Lower lobe of right lung (tissue), 2 donors: ENCODE data around the gene NFATC1. TPM values are rescaled to one million over a fixed set of nuclear protein-coding genes. Genes with fewer than 3 reads are reported as not detected.

Source experiments
- ATAC-seq, 2 donors: fragments of 200-7000 bp; cut with Tn5 transposase; one replicate each; pipeline ENCODE4 v1.9.1; 2020 to 2022; ENCODE audit warnings: mild to moderate bottlenecking in 2 of 2, moderate library complexity in 2 of 2
- DNase-seq: peaks from one replicate; pipeline ENCODE4 v3.0.0-alpha.2; 2020
- H3K27ac ChIP-seq: fragments of 200-600 bp; one replicate; pipeline ENCODE4 v1.8.0; 2022
- H3K27me3 ChIP-seq: fragments of 200-600 bp; one replicate; pipeline ENCODE4 v1.8.0; 2022; ENCODE audit warnings: low read depth
- H3K36me3 ChIP-seq: fragments of 200-600 bp; one replicate; pipeline ENCODE4 v1.8.0; 2022; ENCODE audit warnings: mild to moderate bottlenecking
- H3K4me1 ChIP-seq: fragments of 200-600 bp; one replicate; pipeline ENCODE4 v1.8.0; 2022
- H3K4me3 ChIP-seq: fragments of 200-600 bp; one replicate; pipeline ENCODE4 v1.8.0; 2022; ENCODE audit warnings: mild to moderate bottlenecking
- H3K9me3 ChIP-seq: fragments of 200-600 bp; one replicate; pipeline ENCODE4 v1.8.0; 2022
- intact Hi-C: fragments of 100-400 bp; cut with DNase I; formaldehyde crosslinking; loops from one replicate; pipeline ENCODE4 v1.11.0; 2022
- total RNA-seq: library from RNA; stranded (reverse); fragmentation: NEBNext Ultra II Directional; extraction: Animal tissue kit (Norgen Biotek cat#: 25700); gene quantifications from one replicate; pipeline ENCODE4 v1.2.1, GENCODE V29; 2021
- TF ChIP-seq, protein P1 (sequence below): fragments of 200-600 bp; IDR thresholded peaks from one replicate; pipeline ENCODE4 v1.8.0; 2022; ENCODE audit warnings: antibody characterized with exemption, mild to moderate bottlenecking
- donor health status: DM: no; HTN: yes; CAD: no; lungs with severe emphysema.

The NFATC1 gene
- total RNA-seq, 1 donor from 2014 or later = 21.4 TPM

DNA sequence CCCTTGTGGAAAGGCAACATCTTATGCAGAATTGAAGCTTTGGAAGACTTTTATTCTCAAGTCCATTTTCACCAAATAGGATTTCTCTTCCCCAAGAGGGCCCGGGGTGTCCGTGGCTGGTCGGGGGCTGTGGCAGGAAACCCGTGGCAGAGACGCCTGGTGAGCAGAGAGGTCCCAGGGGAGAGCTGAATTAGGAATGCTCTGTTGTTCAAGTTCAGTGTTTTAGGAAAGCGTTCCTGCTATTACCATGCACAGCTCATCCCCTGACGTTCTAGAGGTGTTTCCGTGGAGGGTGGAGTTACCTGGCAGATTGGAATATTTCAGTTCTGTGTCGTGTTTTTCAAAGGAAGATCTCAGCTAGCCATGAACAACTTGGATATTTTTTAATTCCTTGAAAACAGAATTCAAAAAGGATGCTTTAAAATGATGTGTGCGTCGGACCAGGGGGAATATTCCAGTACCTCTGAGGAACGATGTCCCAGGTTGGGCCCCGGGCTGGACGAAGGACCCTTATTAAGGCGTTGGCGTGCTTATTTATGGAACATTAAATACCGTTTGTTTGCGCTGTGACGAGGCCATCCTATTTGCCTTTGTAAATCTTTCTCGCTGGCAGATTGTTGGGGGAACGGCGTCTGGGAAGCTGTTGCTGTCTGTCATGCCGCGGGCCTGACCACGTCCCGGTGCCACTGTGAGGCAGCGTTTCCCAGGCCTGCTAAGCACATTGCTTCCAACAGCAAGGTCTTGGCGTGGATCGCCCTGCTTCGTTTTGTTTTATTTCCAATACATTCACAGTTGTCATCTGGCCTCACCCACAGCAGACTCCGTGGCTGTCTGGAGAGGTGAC is 8.2 kb downstream of the NFATC1 start:
- DNase-seq (peak; percentile 43), ATAC-seq (no peak)
- Histone ChIP-seq H3K27ac (peak overlapping the region; percentile 76), H3K4me3 (peak overlapping the region; percentile 27), H3K27me3 (no peaks in the 10 kb centered on the region), H3K36me3 (no peaks in the 10 kb centered on the region), H3K4me1 (peaks cover 64% of the 10 kb centered on the region), H3K9me3 (no peaks in the 10 kb centered on the region)
- TF ChIP-seq, protein P1, sequence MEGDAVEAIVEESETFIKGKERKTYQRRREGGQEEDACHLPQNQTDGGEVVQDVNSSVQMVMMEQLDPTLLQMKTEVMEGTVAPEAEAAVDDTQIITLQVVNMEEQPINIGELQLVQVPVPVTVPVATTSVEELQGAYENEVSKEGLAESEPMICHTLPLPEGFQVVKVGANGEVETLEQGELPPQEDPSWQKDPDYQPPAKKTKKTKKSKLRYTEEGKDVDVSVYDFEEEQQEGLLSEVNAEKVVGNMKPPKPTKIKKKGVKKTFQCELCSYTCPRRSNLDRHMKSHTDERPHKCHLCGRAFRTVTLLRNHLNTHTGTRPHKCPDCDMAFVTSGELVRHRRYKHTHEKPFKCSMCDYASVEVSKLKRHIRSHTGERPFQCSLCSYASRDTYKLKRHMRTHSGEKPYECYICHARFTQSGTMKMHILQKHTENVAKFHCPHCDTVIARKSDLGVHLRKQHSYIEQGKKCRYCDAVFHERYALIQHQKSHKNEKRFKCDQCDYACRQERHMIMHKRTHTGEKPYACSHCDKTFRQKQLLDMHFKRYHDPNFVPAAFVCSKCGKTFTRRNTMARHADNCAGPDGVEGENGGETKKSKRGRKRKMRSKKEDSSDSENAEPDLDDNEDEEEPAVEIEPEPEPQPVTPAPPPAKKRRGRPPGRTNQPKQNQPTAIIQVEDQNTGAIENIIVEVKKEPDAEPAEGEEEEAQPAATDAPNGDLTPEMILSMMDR = no peak
- intact Hi-C loops = no loop called here

DNA sequence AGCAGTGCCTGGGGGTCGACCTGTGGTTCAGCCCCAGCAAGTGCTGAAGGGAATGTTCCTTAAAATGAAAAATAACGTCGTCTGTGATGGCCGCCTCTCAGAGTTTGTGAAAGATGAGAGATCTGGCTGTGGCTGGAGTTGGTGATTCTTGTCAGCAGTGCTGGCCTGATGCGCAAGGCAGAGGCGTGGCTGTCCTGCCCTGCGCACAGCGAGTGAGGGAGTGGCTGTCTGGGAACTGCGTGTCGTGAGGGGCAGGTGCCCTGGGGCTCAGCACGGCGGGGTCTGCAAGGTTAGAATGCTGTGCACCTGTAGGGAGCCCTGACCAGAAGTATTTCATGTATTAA is 8.8 kb downstream of the NFATC1 start:
- ATAC-seq (no peak), DNase-seq (peak; percentile 46)
- intact Hi-C loops = no loop called here
- no peak overlapping the region for H3K4me3 ChIP-seq
- peak overlapping the region; percentile 77 for H3K27ac ChIP-seq
- H3K9me3 ChIP-seq = no peaks in the 10 kb centered on the region
- H3K36me3 ChIP-seq = no peaks in the 10 kb centered on the region
- TF ChIP-seq, protein P1 = no peak
- no peaks in the 10 kb centered on the region for H3K27me3 ChIP-seq
- H3K4me1 ChIP-seq = peaks cover 58% of the 10 kb centered on the region

DNA sequence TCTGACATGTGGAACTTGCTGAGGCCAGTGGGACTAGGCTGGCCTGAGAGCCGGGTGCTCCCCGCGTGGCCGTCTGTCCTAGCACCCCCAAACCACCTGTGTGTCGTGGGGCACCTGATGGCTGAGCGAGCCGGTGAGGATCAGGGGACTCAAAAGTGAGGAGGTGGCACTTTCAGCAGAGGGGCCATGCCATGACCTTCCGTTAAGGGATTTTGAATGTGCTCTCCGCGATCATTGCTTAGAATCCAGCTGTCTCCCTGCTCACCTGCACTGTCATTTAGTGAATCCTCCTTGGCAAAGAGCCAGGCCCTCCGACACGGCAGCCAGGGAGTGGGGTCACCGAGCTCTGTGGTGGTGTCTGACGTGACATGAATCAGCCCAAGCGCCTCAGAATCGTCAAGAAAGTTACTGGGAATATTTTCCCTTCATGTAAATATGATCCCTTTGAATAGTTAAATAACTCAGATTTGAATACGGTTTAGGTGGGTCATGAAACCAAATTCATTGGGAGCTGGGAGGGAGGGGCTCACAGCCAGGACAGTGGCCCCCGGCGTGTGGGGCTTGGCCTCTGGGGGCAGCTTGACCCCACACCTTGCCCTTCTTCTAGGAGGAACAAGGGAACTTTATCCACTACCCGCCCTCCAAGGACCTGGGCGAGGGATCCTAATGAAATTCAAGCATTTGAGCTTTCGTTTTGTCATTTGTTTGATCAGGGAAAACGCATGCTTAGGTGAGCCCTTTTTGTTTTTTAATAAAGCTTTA is 9.5 kb downstream of the NFATC1 start:
- DNase-seq = peak; percentile 37
- ATAC-seq = no peak
- no peaks in the 10 kb centered on the region for H3K36me3 ChIP-seq
- peak overlapping the region; percentile 77 for H3K27ac ChIP-seq
- peaks cover 55% of the 10 kb centered on the region for H3K4me1 ChIP-seq
- peak overlapping the region; percentile 33 for H3K4me3 ChIP-seq
- intact Hi-C loops = no loop called here
- TF ChIP-seq, protein P1 = no peak
- no peaks in the 10 kb centered on the region for H3K9me3 ChIP-seq
- H3K27me3 ChIP-seq = no peaks in the 10 kb centered on the region

DNA sequence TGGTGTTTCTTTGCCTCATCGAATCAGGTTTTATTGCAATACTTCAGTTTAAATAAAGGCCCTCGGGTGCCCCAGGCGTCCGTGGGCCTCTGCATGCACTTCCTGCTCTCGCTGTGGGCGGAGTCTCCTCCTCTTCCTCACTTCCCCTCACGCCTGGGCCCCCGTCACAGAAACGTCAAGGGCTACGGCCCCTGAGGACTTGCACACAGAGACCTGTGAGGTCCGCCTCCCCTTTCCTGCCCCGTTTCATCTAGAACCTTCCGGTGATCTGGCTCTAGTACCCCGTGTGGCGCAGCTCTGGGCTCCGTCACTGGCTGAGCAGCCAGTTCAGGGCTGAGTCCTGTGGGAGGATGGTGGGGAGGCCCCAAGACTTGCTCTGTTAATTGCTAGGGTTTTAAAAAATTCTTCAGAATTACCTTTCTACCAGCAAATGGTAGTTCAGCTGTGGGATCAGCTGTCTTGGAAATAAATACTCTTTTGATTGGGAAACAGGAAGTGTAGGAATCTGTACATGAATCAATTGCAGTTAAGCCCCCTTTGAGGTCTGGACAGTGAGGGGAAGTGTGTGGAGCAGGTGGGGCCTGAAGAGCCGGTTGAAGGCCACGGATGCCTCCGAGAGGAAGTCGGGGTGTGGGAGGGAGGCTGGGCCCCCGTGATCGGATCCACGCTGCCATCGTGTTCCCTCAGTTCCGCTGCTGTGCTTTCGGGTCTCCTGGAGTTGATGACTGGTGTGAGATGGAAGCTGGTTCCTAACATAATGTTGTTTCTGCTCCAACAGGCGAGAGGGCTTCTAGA is 10.2 kb downstream of the NFATC1 start:
- TF ChIP-seq, protein P1 = no peak
- DNase-seq (peak; percentile 84), ATAC-seq (peak; percentile 59 to 77)
- H3K36me3 ChIP-seq = peaks cover 6% of the 10 kb centered on the region
- intact Hi-C loops = no loop called here
- H3K4me1 ChIP-seq = peaks cover 55% of the 10 kb centered on the region
- peak overlapping the region; percentile 33 for H3K4me3 ChIP-seq
- H3K9me3 ChIP-seq = no peaks in the 10 kb centered on the region
- no peaks in the 10 kb centered on the region for H3K27me3 ChIP-seq
- peak overlapping the region; percentile 77 for H3K27ac ChIP-seq

DNA sequence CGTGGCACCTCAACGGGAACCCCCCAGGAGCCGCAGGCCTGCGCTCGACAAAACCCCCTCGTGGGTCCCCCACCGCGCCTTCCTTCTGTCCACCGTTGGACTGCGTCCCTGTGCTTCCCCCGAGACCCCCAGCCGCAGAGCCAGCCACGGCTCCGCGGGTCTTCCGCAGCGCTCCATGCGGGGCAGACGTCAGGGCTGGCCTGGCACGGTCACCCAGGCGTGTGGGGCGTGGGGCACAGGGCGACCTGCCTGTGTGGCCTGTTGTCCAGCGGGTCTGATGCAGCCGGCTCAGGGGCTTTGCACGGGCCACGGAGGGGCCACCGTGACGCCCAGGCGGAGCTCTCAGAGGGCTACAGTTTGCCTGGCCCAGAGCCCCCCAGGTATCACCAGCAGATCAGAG is 11.0 kb downstream of the NFATC1 start:
- no peaks in the 10 kb centered on the region for H3K9me3 ChIP-seq
- DNase-seq (peak; percentile 44), ATAC-seq (no peak)
- peak overlapping the region; percentile 77 for H3K27ac ChIP-seq
- intact Hi-C loops = no loop called here
- H3K4me1 ChIP-seq = peaks cover 47% of the 10 kb centered on the region
- H3K4me3 ChIP-seq = no peak overlapping the region
- TF ChIP-seq, protein P1 = no peak
- H3K36me3 ChIP-seq = peaks cover 11% of the 10 kb centered on the region
- no peaks in the 10 kb centered on the region for H3K27me3 ChIP-seq
